ENCODE measurements around the gene ARHGAP26. TPM values are rescaled to one million over a fixed set of nuclear protein-coding genes. Genes with fewer than 3 reads are reported as not detected.

Gene ARHGAP26
- total RNA-seq, 1 donor from 2014 or later, result 20.1 TPM

DNA sequence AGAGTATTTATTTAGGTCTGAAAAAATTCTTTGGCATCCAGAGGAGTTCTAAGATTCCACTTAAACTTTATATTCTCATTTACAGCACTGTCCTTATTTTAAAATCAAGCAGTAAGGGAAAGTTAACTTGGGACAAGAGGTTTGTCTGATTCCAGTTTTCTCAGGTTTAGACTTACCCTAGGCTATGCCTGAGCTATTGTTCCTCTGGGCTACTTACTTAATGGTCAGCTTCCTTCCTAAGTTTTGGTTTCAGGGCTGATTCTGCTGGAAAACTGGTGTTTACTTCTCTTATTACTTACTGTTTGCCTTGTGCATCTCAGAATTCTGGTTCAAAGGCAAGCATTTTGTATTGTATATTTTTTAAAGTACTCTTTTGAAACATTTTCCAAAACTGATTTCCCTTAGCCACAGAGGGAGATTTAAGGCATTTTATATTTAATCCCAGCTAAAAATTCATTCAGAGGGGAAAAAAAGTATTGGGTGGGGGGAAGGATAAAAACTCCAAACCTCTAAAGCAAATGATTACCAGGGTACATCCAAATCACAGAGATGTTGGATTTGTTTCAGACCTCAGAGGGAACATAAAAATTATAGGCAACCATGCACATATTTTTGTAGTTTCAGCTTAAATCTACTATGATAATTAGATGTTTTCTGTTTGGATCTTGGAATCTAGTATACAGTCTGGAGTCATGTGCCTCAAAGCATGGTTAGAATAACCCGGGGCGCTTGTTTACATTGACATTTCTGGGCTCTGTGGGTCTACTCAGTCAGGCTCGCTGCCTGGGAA lies 290.0 kb downstream of the ARHGAP26 start:
- DNase-seq, result no peak
- no peak overlapping the region for H3K27ac Mint-ChIP-seq (ENCODE audit: unreplicated experiment)
- H3K36me3 Mint-ChIP-seq (ENCODE audit: unreplicated experiment), result no peaks in the 10 kb centered on the region
- no peaks in the 10 kb centered on the region for H3K9me3 Mint-ChIP-seq (ENCODE audit: unreplicated experiment)
- H3K27me3 Mint-ChIP-seq (ENCODE audit: unreplicated experiment), result no peaks in the 10 kb centered on the region
- TF ChIP-seq, protein P1, sequence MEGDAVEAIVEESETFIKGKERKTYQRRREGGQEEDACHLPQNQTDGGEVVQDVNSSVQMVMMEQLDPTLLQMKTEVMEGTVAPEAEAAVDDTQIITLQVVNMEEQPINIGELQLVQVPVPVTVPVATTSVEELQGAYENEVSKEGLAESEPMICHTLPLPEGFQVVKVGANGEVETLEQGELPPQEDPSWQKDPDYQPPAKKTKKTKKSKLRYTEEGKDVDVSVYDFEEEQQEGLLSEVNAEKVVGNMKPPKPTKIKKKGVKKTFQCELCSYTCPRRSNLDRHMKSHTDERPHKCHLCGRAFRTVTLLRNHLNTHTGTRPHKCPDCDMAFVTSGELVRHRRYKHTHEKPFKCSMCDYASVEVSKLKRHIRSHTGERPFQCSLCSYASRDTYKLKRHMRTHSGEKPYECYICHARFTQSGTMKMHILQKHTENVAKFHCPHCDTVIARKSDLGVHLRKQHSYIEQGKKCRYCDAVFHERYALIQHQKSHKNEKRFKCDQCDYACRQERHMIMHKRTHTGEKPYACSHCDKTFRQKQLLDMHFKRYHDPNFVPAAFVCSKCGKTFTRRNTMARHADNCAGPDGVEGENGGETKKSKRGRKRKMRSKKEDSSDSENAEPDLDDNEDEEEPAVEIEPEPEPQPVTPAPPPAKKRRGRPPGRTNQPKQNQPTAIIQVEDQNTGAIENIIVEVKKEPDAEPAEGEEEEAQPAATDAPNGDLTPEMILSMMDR (IDR thresholded peaks at IDR 0.05; ENCODE audit: partially characterized antibody, unreplicated experiment), result no peak
- no peak overlapping the region for H3K4me3 Mint-ChIP-seq (ENCODE audit: unreplicated experiment)
- H3K4me1 Mint-ChIP-seq (ENCODE audit: low read depth, unreplicated experiment), result peaks cover 30% of the 10 kb centered on the region

DNA sequence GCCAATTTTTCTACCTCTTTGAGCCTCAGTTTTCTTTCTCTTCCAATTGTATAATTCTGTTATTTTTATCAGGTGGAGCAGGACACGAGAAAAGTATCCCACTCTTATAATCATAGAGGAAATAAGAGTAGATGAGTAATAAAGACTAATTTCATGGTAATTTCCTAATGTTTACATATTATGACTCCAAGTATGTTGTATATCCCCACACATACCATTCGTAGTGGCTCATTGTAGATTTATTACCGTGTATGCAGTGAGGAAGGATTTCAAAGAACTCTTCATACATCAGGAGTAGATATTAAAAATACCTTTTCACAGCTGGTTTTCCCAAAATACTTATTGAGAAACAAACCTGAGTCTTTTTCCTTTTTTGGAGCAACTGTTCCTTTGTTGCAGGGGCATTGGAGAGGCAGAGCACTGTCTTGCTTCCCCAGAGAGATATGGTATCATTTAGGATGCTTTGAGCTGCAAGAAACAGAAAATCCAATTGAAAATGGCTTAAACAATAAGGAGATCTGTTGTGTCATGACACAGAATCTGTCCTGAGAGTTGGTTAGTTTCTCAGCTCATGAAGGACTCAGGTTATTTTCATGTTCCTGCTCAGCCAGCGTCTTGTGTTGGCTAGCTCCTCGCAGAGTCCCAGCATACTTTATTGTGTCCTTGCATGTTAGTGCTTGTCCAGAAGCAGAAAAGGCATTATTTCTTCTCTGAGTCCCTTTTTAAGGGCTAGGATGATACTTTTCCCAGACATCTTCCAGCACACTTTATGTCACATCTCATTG lies 291.2 kb downstream of the ARHGAP26 start:
- Mint-ChIP-seq H3K36me3 (ENCODE audit: unreplicated experiment) (no peaks in the 10 kb centered on the region), H3K4me3 (ENCODE audit: unreplicated experiment) (no peak overlapping the region), H3K4me1 (ENCODE audit: low read depth, unreplicated experiment) (peaks cover 38% of the 10 kb centered on the region), H3K27me3 (ENCODE audit: unreplicated experiment) (no peaks in the 10 kb centered on the region), H3K27ac (ENCODE audit: unreplicated experiment) (no peak overlapping the region), H3K9me3 (ENCODE audit: unreplicated experiment) (no peaks in the 10 kb centered on the region)
- DNase-seq, result no peak
- TF ChIP-seq, protein P1 (IDR thresholded peaks at IDR 0.05; ENCODE audit: partially characterized antibody, unreplicated experiment), result no peak

DNA sequence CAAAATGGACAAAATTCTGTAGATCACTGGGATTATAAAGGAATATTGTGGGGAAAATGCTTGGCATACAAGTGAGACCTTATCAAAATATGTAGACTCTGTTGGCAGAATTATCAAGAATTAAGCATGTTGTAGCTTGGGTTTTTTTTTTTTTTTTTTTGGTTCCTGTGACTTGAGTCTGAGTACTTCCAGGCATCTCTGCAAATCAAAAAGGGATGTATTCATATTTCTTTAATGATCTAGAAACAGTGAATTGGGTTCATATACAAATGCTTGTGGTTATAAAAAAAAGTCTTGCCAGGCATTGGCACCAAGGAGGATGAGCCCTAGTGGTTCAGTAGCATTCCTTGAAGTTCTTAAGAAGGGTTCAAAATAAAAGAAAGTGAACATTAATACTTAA lies 292.2 kb downstream of the ARHGAP26 start:
- TF ChIP-seq, protein P1 (IDR thresholded peaks at IDR 0.05; ENCODE audit: partially characterized antibody, unreplicated experiment), result no peak
- Mint-ChIP-seq H3K4me3 (ENCODE audit: unreplicated experiment) (no peak overlapping the region), H3K4me1 (ENCODE audit: low read depth, unreplicated experiment) (peaks cover 44% of the 10 kb centered on the region), H3K27me3 (ENCODE audit: unreplicated experiment) (no peaks in the 10 kb centered on the region), H3K36me3 (ENCODE audit: unreplicated experiment) (no peaks in the 10 kb centered on the region), H3K27ac (ENCODE audit: unreplicated experiment) (no peak overlapping the region), H3K9me3 (ENCODE audit: unreplicated experiment) (no peaks in the 10 kb centered on the region)
- no peak for DNase-seq

- Mint-ChIP-seq H3K27me3 (ENCODE audit: unreplicated experiment) (no peaks in the 10 kb centered on the region), H3K27ac (ENCODE audit: unreplicated experiment) (no peak overlapping the region), H3K36me3 (ENCODE audit: unreplicated experiment) (no peaks in the 10 kb centered on the region), H3K4me1 (ENCODE audit: low read depth, unreplicated experiment) (peaks cover 46% of the 10 kb centered on the region), H3K4me3 (ENCODE audit: unreplicated experiment) (no peak overlapping the region), H3K9me3 (ENCODE audit: unreplicated experiment) (no peaks in the 10 kb centered on the region)
- TF ChIP-seq, protein P1 (IDR thresholded peaks at IDR 0.05; ENCODE audit: partially characterized antibody, unreplicated experiment), result no peak
- DNase-seq, result no peak
These were observed 293.2 kb downstream of the ARHGAP26 start for GRCh38 chr5:143063175-143063970.

Measured in glutamatergic neuron (in vitro differentiated cells).